Measurements from ENCODE around the gene HTR7. TPM values are rescaled to one million over a fixed set of nuclear protein-coding genes. Genes with fewer than 3 reads are reported as not detected.

The HTR7 gene
- total and polyA plus RNA-seq, 4 donors: 0.12 to 0.65 (median 0.33) TPM

DNA sequence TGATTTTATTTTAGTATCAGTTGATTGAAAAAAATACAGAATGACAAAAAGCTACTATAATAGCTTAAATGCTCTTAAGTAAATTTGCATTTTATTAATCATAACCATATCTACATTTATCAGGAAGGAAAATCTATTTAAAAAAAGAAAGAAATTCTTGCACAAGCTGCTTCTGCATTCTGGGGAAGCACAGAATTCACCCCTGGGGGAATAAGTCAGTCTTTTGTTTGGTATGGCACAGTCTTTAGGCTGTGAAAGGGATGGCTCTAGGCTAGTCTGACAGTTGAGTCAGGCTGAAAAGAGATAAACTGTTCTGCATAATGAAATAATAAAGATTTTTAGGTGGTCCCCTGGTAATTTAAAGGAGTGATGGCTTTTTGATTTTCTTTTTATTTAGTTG lies 37.9 kb downstream of the HTR7 start:
- Histone ChIP-seq H3K4me1 (ENCODE audit: control insufficient read depth in 5 of 5, insufficient read depth in 5 of 5, low read length in 5 of 5) (no peaks in the 10 kb centered on the region), H3K27ac (ENCODE audit: low read depth in 1 of 2, low read length in 1 of 2) (no peak overlapping the region), H3K27me3 (ENCODE audit: control insufficient read depth in 3 of 3, insufficient read depth in 3 of 3, low read length in 2 of 3) (no peaks in the 10 kb centered on the region), H3K36me3 (ENCODE audit: control insufficient read depth in 4 of 4, insufficient read depth in 4 of 4, low read length in 4 of 4) (no peaks in the 10 kb centered on the region), H3K9ac (ENCODE audit: insufficient read depth in 1 of 2, low read length in 2 of 2) (no peak overlapping the region), H3K4me3 (no peak overlapping the region), H3K9me3 (ENCODE audit: control insufficient read depth in 4 of 4, insufficient read depth in 3 of 4, low read length in 3 of 4) (peaks cover 0 to 7% (median 3%) of the 10 kb centered on the region in 4 donors)
- ATAC-seq (ENCODE audit: insufficient read depth, low FRiP score): no peak
- TF ChIP-seq, protein P1, sequence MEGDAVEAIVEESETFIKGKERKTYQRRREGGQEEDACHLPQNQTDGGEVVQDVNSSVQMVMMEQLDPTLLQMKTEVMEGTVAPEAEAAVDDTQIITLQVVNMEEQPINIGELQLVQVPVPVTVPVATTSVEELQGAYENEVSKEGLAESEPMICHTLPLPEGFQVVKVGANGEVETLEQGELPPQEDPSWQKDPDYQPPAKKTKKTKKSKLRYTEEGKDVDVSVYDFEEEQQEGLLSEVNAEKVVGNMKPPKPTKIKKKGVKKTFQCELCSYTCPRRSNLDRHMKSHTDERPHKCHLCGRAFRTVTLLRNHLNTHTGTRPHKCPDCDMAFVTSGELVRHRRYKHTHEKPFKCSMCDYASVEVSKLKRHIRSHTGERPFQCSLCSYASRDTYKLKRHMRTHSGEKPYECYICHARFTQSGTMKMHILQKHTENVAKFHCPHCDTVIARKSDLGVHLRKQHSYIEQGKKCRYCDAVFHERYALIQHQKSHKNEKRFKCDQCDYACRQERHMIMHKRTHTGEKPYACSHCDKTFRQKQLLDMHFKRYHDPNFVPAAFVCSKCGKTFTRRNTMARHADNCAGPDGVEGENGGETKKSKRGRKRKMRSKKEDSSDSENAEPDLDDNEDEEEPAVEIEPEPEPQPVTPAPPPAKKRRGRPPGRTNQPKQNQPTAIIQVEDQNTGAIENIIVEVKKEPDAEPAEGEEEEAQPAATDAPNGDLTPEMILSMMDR (IDR thresholded peaks at IDR 0.05; ENCODE audit: control extremely low read depth, extremely low read depth): no peak
- DNase-seq: no peak

DNA sequence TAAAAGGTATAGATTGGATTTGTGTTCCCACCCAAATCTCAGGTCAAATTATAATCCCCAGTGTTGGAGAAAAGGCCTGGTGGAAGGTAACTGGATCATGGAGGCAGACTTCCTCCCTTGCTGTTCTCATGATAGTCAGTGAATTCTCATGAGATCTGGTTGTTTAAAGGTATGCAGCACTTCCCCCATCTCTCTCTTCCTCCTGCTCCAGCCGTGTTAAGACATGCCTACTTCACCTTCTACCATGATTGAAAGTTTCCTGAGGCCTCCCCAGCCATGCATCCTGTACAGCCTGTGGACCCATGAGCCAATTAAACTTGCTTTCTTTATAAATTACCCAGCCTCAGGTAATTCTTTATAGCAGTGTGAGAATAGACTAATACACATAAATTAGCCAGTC lies 39.1 kb downstream of the HTR7 start:
- H3K27ac ChIP-seq (ENCODE audit: low read depth in 1 of 2, low read length in 1 of 2): no peak overlapping the region
- no peaks in the 10 kb centered on the region for H3K4me1 ChIP-seq (ENCODE audit: control insufficient read depth in 5 of 5, insufficient read depth in 5 of 5, low read length in 5 of 5)
- TF ChIP-seq, protein P1 (IDR thresholded peaks at IDR 0.05; ENCODE audit: control extremely low read depth, extremely low read depth): no peak
- ATAC-seq (ENCODE audit: insufficient read depth, low FRiP score) (no peak), DNase-seq (no peak)
- no peak overlapping the region for H3K9ac ChIP-seq (ENCODE audit: insufficient read depth in 1 of 2, low read length in 2 of 2)
- WGBS, 2 donors: 39 to 63% methylated on average over 1 of the region's 1 CpG
- H3K4me3 ChIP-seq: no peak overlapping the region
- no peaks in the 10 kb centered on the region for H3K27me3 ChIP-seq (ENCODE audit: control insufficient read depth in 3 of 3, insufficient read depth in 3 of 3, low read length in 2 of 3)
- H3K9me3 ChIP-seq (ENCODE audit: control insufficient read depth in 4 of 4, insufficient read depth in 3 of 4, low read length in 3 of 4): peaks cover 0 to 7% (median 3%) of the 10 kb centered on the region in 4 donors
- H3K36me3 ChIP-seq (ENCODE audit: control insufficient read depth in 4 of 4, insufficient read depth in 4 of 4, low read length in 4 of 4): no peaks in the 10 kb centered on the region

DNA sequence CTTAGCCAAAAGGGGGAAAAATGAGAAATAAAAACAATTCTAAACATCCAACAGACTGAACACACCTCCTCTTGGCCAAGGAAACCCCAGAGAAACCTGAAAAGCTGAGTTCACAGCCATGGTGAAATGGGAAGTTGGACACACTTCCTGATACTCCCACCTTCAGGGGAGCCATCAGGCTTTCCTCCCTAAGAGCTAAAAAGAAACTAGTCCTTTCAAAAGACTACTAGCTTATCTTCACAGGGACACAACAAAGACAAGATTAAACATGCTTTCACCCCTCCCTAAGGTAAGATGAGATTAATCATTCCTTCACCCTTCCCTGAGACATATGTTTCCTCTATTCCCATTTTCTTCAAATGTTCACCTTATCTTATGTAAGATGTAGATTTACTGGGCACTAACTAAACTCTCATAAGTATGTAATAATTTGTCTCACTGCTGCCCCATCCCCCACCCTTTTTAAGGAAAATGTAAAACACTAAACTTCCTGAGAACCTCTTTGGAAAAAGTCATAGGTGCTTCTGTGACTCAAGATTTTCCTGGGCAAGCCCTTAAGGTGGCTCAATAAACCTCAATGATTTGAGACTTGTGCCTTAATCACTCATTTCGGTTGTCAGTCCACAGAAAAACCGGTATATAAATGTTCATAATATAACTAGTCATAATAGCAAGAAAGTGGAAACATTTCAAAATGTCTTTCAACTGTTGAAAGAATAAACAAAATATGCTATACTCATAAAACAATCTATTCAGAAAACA lies 40.5 kb downstream of the HTR7 start:
- no peaks in the 10 kb centered on the region for H3K36me3 ChIP-seq (ENCODE audit: control insufficient read depth in 4 of 4, insufficient read depth in 4 of 4, low read length in 4 of 4)
- H3K4me3 ChIP-seq: no peak overlapping the region
- 84 to 86% methylated on average over 2 of the region's 2 CpGs for WGBS, 2 donors
- ATAC-seq (ENCODE audit: insufficient read depth, low FRiP score) (no peak), DNase-seq (no peak)
- no peaks in the 10 kb centered on the region for H3K27me3 ChIP-seq (ENCODE audit: control insufficient read depth in 3 of 3, insufficient read depth in 3 of 3, low read length in 2 of 3)
- no peaks in the 10 kb centered on the region for H3K4me1 ChIP-seq (ENCODE audit: control insufficient read depth in 5 of 5, insufficient read depth in 5 of 5, low read length in 5 of 5)
- no peak overlapping the region for H3K9ac ChIP-seq (ENCODE audit: insufficient read depth in 1 of 2, low read length in 2 of 2)
- no peak overlapping the region for H3K27ac ChIP-seq (ENCODE audit: low read depth in 1 of 2, low read length in 1 of 2)
- TF ChIP-seq, protein P1 (IDR thresholded peaks at IDR 0.05; ENCODE audit: control extremely low read depth, extremely low read depth): no peak
- H3K9me3 ChIP-seq (ENCODE audit: control insufficient read depth in 4 of 4, insufficient read depth in 3 of 4, low read length in 3 of 4): peaks cover 0 to 5% (median 0%) of the 10 kb centered on the region in 4 donors

DNA sequence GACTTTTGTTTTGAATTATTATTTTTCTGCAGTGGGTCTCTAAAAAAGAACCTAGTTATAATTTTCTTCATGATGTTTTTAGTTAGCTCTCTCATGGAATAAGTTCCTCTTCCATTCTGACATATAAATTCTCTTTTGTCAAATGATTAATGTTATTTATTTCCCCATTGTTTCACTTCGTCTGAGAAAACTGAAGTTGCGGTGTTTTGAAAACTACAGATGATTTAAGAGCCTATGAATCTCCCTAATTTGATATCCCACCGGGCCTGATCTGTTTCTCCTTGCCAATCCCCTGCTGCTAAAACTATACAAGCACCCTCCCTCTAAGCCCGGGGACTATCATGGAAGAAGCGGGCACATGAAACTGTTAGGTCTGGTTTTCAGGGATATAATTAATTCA lies 41.4 kb downstream of the HTR7 start:
- ATAC-seq (ENCODE audit: insufficient read depth, low FRiP score): no peak
- Histone ChIP-seq H3K27me3 (ENCODE audit: control insufficient read depth in 3 of 3, insufficient read depth in 3 of 3, low read length in 2 of 3) (no peaks in the 10 kb centered on the region), H3K9ac (ENCODE audit: insufficient read depth in 1 of 2, low read length in 2 of 2) (no peak overlapping the region), H3K4me3 (no peak overlapping the region), H3K36me3 (ENCODE audit: control insufficient read depth in 4 of 4, insufficient read depth in 4 of 4, low read length in 4 of 4) (no peaks in the 10 kb centered on the region), H3K27ac (ENCODE audit: low read depth in 1 of 2, low read length in 1 of 2) (no peak overlapping the region), H3K4me1 (ENCODE audit: control insufficient read depth in 5 of 5, insufficient read depth in 5 of 5, low read length in 5 of 5) (no peaks in the 10 kb centered on the region), H3K9me3 (ENCODE audit: control insufficient read depth in 4 of 4, insufficient read depth in 3 of 4, low read length in 3 of 4) (no peaks in the 10 kb centered on the region)
- WGBS, 2 donors: 44 to 77% methylated on average over 5 of the region's 5 CpGs
- DNase-seq: no peak
- TF ChIP-seq, protein P1 (IDR thresholded peaks at IDR 0.05; ENCODE audit: control extremely low read depth, extremely low read depth): no peak
